ENCODE measurements around the gene SPX. TPM values are rescaled to one million over a fixed set of nuclear protein-coding genes. Genes with fewer than 3 reads are reported as not detected.

SPX gene
- total and polyA plus RNA-seq, 12 donors, result 0.27 to 3.3 (median 0.49) TPM; not detected in 3

DNA sequence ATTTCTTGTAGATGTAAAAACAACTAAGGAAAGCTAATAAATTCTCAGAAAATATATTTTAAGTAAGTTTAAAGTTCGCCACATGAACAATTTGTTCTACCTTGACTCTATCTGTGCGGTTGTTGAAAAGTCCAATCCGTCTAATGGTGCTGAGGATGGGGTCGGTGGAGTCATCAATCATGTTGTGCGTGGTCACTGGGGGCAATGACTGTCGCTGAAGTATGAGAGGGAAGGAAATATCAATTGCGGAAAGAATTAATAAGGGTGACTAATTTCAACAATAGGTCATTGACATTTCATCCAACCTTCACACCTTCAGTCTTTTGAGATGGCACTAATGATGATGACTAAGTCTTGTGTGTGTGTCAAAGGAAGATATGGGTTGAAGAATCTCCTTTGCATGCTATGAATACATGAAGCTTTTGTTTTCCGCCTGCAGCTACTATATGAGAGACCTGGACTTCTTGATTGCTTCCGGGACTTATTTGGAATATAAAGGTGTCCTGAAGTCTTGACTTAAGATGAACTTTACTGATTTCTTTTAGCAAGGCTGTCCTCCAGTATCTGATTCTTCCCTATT, 32.1 kb downstream of the SPX start:
- Histone ChIP-seq H3K4me3 (no peak overlapping the region), H3K4me1 (replicated peaks in 1 of 2) (no peaks in the 10 kb centered on the region), H3K9me3 (replicated peaks in 1 of 3) (no peaks in the 10 kb centered on the region), H3K27me3 (no peaks in the 10 kb centered on the region), H3K36me3 (replicated peaks in 1 of 2) (no peaks in the 10 kb centered on the region), H3K27ac (no peak overlapping the region)
- WGBS, 4 donors, result 77 to 85% (median 80%) methylated on average over 9 of the region's 9 CpGs
- DNase-seq, result no peak
- TF ChIP-seq, protein P1, sequence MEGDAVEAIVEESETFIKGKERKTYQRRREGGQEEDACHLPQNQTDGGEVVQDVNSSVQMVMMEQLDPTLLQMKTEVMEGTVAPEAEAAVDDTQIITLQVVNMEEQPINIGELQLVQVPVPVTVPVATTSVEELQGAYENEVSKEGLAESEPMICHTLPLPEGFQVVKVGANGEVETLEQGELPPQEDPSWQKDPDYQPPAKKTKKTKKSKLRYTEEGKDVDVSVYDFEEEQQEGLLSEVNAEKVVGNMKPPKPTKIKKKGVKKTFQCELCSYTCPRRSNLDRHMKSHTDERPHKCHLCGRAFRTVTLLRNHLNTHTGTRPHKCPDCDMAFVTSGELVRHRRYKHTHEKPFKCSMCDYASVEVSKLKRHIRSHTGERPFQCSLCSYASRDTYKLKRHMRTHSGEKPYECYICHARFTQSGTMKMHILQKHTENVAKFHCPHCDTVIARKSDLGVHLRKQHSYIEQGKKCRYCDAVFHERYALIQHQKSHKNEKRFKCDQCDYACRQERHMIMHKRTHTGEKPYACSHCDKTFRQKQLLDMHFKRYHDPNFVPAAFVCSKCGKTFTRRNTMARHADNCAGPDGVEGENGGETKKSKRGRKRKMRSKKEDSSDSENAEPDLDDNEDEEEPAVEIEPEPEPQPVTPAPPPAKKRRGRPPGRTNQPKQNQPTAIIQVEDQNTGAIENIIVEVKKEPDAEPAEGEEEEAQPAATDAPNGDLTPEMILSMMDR (IDR thresholded peaks at IDR 0.05), result no peak
- TF ChIP-seq POLR2A (IDR thresholded peaks at IDR 0.05), result no peak
- intact Hi-C loops (cut with DNase I), result no loop called here

- Histone ChIP-seq H3K4me3 (no peak overlapping the region), H3K36me3 (replicated peaks in 1 of 2) (no peaks in the 10 kb centered on the region), H3K4me1 (replicated peaks in 1 of 2) (no peaks in the 10 kb centered on the region), H3K9me3 (replicated peaks in 1 of 3) (no peaks in the 10 kb centered on the region), H3K27ac (no peak overlapping the region), H3K27me3 (no peaks in the 10 kb centered on the region)
- intact Hi-C loops (cut with DNase I), result no loop called here
- no peak for DNase-seq
- no peak for TF ChIP-seq POLR2A (IDR thresholded peaks at IDR 0.05)
- TF ChIP-seq, protein P1 (IDR thresholded peaks at IDR 0.05), result no peak
- WGBS, 4 donors, result 68 to 76% (median 72%) methylated on average over 7 of the region's 7 CpGs
These were observed 33.9 kb downstream of the SPX start for GRCh38 chr12:21559855-21560569.

DNA sequence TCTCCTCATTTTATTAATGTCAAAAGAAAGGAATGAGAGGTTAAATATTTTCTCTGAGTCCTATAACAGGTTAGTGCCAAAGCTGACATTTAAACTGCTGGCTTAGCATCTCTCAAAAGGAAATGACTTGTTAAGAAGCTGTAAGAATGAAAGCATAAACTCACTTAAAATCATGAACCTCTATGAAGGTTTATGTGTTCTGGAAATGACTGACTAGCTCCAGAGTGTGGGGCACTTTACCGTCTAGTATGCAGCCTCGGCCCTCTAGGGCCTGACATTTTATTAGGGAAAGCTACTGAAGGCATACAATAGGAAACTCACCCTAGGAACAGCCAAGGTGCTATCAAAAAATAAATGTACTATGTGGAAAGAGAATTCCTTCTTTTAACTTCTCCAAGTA, 35.1 kb downstream of the SPX start:
- WGBS, 4 donors, result 36 to 58% (median 56%) methylated on average over 2 of the region's 2 CpGs

DNA sequence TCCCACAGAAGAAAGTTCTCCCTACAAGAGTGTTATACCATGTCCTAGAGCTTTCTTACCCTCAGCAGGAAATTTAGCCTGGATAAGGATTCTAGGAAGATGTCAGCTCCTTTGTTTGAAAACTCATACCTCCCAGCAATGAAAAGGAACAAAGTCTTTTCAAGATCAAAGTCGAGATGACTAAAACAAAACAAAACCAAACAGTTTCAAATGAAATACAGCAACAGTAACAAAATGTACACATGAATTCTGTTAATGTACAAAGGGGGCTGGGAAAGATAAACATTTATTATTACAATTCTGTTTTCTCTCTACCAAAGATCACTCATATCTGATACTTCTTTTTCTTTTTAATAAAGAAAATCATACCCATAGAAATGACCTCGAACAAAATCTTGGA, 36.8 kb downstream of the SPX start:
- TF ChIP-seq, protein P1 (IDR thresholded peaks at IDR 0.05), result no peak
- TF ChIP-seq POLR2A (IDR thresholded peaks at IDR 0.05), result no peak
- 58 to 69% (median 65%) methylated on average over 2 of the region's 2 CpGs for WGBS, 4 donors
- no peaks in the 10 kb centered on the region for H3K36me3 ChIP-seq (replicated peaks in 1 of 2)
- H3K4me1 ChIP-seq (replicated peaks in 1 of 2), result no peaks in the 10 kb centered on the region
- no peaks in the 10 kb centered on the region for H3K9me3 ChIP-seq (replicated peaks in 1 of 3)
- H3K27ac ChIP-seq, result no peak overlapping the region
- intact Hi-C loops (cut with DNase I), result no loop called here
- no peaks in the 10 kb centered on the region for H3K27me3 ChIP-seq
- no peak overlapping the region for H3K4me3 ChIP-seq
- no peak for DNase-seq

More for the DNA sequence above, 35.1 kb downstream of the SPX start:
- Histone ChIP-seq H3K4me1 (replicated peaks in 1 of 2) (no peaks in the 10 kb centered on the region), H3K4me3 (no peak overlapping the region), H3K27me3 (no peaks in the 10 kb centered on the region), H3K27ac (no peak overlapping the region), H3K36me3 (replicated peaks in 1 of 2) (no peaks in the 10 kb centered on the region), H3K9me3 (replicated peaks in 1 of 3) (no peaks in the 10 kb centered on the region)
- DNase-seq, result no peak
- intact Hi-C loops (cut with DNase I), result no loop called here
- TF ChIP-seq, protein P1 (IDR thresholded peaks at IDR 0.05), result no peak
- TF ChIP-seq POLR2A (IDR thresholded peaks at IDR 0.05), result no peak

Measured in adrenal gland (tissue), 12 donors.